A673 (cell line): ENCODE results near the gene MBD5.

Experiments used
- EZH2 ChIP-seq: fragments of 200-600 bp; sonication (generic); IDR thresholded peaks from 2 replicates; pipeline ENCODE4 v1.6.1; 2017; ENCODE audit warnings: borderline replicate concordance, low read depth, mild to moderate bottlenecking, mixed read lengths, antibody characterized with exemption, low read length; ENCODE audit not compliant: poor library complexity, severe bottlenecking
- TF ChIP-seq, protein P1 (sequence below): fragments of 300-800, 200-600 bp; sonication (generic); conservative IDR thresholded peaks from 2 replicates; pipeline ENCODE4 v1.5.1; 2017; ENCODE audit warnings: low read depth, mild to moderate bottlenecking, antibody characterized with exemption, low read length, moderate library complexity, mixed read lengths

GRCh38 chr2:148184976-148185375 lies 164.1 kb downstream of the MBD5 start:
- TF ChIP-seq, protein P1, sequence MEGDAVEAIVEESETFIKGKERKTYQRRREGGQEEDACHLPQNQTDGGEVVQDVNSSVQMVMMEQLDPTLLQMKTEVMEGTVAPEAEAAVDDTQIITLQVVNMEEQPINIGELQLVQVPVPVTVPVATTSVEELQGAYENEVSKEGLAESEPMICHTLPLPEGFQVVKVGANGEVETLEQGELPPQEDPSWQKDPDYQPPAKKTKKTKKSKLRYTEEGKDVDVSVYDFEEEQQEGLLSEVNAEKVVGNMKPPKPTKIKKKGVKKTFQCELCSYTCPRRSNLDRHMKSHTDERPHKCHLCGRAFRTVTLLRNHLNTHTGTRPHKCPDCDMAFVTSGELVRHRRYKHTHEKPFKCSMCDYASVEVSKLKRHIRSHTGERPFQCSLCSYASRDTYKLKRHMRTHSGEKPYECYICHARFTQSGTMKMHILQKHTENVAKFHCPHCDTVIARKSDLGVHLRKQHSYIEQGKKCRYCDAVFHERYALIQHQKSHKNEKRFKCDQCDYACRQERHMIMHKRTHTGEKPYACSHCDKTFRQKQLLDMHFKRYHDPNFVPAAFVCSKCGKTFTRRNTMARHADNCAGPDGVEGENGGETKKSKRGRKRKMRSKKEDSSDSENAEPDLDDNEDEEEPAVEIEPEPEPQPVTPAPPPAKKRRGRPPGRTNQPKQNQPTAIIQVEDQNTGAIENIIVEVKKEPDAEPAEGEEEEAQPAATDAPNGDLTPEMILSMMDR = no peak
- TF ChIP-seq EZH2 = no peak
